Body of pancreas (tissue), 4 donors: ENCODE measurements around the gene SOX6. TPM values are rescaled to one million over a fixed set of nuclear protein-coding genes. Genes with fewer than 3 reads are reported as not detected.

Source experiments
- ATAC-seq: fragments of 150-250 bp; one replicate; pipeline ENCODE4 v1.9.1; 2016
- DNase-seq, 4 donors: peaks; one replicate each; pipeline ENCODE4 v3.0.0-alpha.2; 2019
- H3K27ac ChIP-seq, 4 donors: fragments of 200-600 bp; sonication (generic); 1 replicate in 3 of 4; 2 replicates in 1 of 4; pipeline versions ENCODE4 v1.5.1 to v1.6.1; 2016 to 2019; ENCODE audit warnings: mild to moderate bottlenecking in 1 of 4, mixed read lengths in 1 of 4, moderate library complexity in 1 of 4
- H3K27me3 ChIP-seq, 2 donors: fragments of 200-600 bp; sonication (generic); one replicate each; pipeline ENCODE4 v1.6.0; 2016; ENCODE audit warnings: mild to moderate bottlenecking in 1 of 2
- H3K36me3 ChIP-seq, 2 donors: fragments of 200-600 bp; sonication (generic); replicated peaks in 1 of 2; 2 replicates each; pipeline ENCODE4 v1.5.1; 2016; ENCODE audit warnings: low read depth in 2 of 2; ENCODE audit not compliant: insufficient read depth in 1 of 2
- H3K4me1 ChIP-seq: fragments of 200-600 bp; sonication (generic); one replicate; pipeline ENCODE4 v1.6.0; 2016
- H3K4me3 ChIP-seq, 2 donors: fragments of 200-600 bp; sonication (generic); 1 replicate in 1 of 2; 2 replicates in 1 of 2; pipeline ENCODE4 v1.5.1; 2016 to 2019
- H3K9me3 ChIP-seq, 3 donors: fragments of 200-600 bp; sonication (generic); 1 replicate in 2 of 3; 2 replicates in 1 of 3; pipeline ENCODE4 v1.5.1; 2016
- CTCF ChIP-seq, 7 experiments: fragments of 450-650 bp in 4 of 7; fragments of 200-600 bp in 3 of 7; sonication (generic) in 3 of 7; IDR thresholded peaks; one replicate each; pipeline ENCODE4 v1.5.1; 2016 to 2019; ENCODE audit warnings: antibody characterized with exemption in 7 of 7
- POLR2A ChIP-seq, 3 donors: fragments of 450-650 bp; IDR thresholded peaks; one replicate each; pipeline ENCODE4 v1.6.1; 2016; ENCODE audit warnings: antibody characterized with exemption in 3 of 3, mild to moderate bottlenecking in 2 of 3
- WGBS, 2 donors: methylation state at CpG; one replicate each; pipeline ENCODE4 v1.1.5; 2017; 5-methylcytosine and 5-hydroxymethylcytosine counted together
- intact Hi-C: fragments of 100-400 bp; cut with DNase I; formaldehyde crosslinking; loops from one replicate; pipeline ENCODE4 v1.15.1; 2023
- total RNA-seq, 2 donors: library from RNA; depleted of rRNA; stranded (reverse); fragments of >200 nt; gene quantifications; one replicate each; pipeline ENCODE4 v1.1.0, GENCODE V29; 2016

The SOX6 gene
- total RNA-seq, 2 donors from 2014 or later = 21.4 to 23.6 TPM

DNA sequence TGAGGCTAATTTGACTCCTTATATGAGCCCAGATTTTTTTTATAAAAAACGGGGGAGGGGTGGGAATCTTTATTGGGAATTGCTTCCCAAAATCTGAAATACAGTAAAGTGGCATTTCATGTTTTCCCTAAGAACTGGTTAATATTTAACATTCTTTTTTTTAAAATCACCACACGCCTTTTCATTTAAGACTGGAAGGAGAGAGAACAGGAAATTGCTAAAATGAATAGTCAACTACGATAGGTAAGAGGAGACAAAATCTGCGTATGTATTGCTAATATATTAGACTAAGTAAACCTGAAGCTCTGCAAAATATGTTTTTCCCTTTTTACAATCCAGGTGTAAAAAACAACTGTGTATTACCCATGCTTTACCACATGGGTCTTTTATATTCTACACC is 57.0 kb downstream of the SOX6 start:
- DNase-seq = no peak
- peaks cover 13% of the 10 kb centered on the region for H3K4me1 ChIP-seq
- H3K36me3 ChIP-seq = no peaks in the 10 kb centered on the region
- WGBS, 2 donors = 38 to 51% methylated on average over 4 of the region's 4 CpGs
- H3K27me3 ChIP-seq = no peaks in the 10 kb centered on the region
- H3K4me3 ChIP-seq = no peak overlapping the region
- H3K27ac ChIP-seq = peak overlapping the region in 1 of 4 donors; percentile 22
- intact Hi-C loops = no loop called here
- TF ChIP-seq POLR2A (IDR thresholded peaks at IDR 0.05) (no peak), CTCF (IDR thresholded peaks at IDR 0.05) (no peak)
- no peaks in the 10 kb centered on the region for H3K9me3 ChIP-seq
- no peak for ATAC-seq

GRCh38 chr11:16297332-16297731 is 59.0 kb downstream of the SOX6 start:
- intact Hi-C loops = no loop called here
- Histone ChIP-seq H3K36me3 (no peaks in the 10 kb centered on the region), H3K27ac (no peak overlapping the region), H3K4me3 (no peak overlapping the region), H3K4me1 (peaks cover 29% of the 10 kb centered on the region), H3K9me3 (no peaks in the 10 kb centered on the region), H3K27me3 (no peaks in the 10 kb centered on the region)
- no peak for TF ChIP-seq CTCF (IDR thresholded peaks at IDR 0.05)
- TF ChIP-seq POLR2A (IDR thresholded peaks at IDR 0.05) = no peak
- no peak for ATAC-seq
- no peak for DNase-seq
- WGBS, 2 donors = 61 to 67% methylated on average over 3 of the region's 3 CpGs

GRCh38 chr11:16296273-16296672 is 60.1 kb downstream of the SOX6 start:
- intact Hi-C loops = no loop called here
- H3K27ac ChIP-seq = no peak overlapping the region

GRCh38 chr11:16295592-16295991 is 60.8 kb downstream of the SOX6 start:
- WGBS, 2 donors = 18 to 22% methylated on average over 1 of the region's 1 CpG
- Histone ChIP-seq H3K27me3 (no peaks in the 10 kb centered on the region), H3K4me1 (peaks cover 30% of the 10 kb centered on the region), H3K9me3 (no peaks in the 10 kb centered on the region), H3K4me3 (no peak overlapping the region), H3K27ac (no peak overlapping the region), H3K36me3 (no peaks in the 10 kb centered on the region)
- intact Hi-C loops = no loop called here
- TF ChIP-seq POLR2A (IDR thresholded peaks at IDR 0.05) = no peak
- TF ChIP-seq CTCF (IDR thresholded peaks at IDR 0.05) = no peak
- no peak for DNase-seq
- ATAC-seq = no peak

More at GRCh38 chr11:16296273-16296672, 60.1 kb downstream of the SOX6 start:
- 96 to 97% methylated on average over 2 of the region's 2 CpGs for WGBS, 2 donors
- no peak for DNase-seq
- Histone ChIP-seq H3K4me3 (no peak overlapping the region), H3K9me3 (no peaks in the 10 kb centered on the region), H3K36me3 (no peaks in the 10 kb centered on the region), H3K4me1 (peaks cover 30% of the 10 kb centered on the region), H3K27me3 (no peaks in the 10 kb centered on the region)
- ATAC-seq = no peak
- TF ChIP-seq CTCF (IDR thresholded peaks at IDR 0.05) (no peak), POLR2A (IDR thresholded peaks at IDR 0.05) (no peak)

- ATAC-seq (peak; percentile 62), DNase-seq (no peak)
- WGBS, 2 donors = 9 to 14% methylated on average over 2 of the region's 2 CpGs
Measured at GRCh38 chr11:16293204-16293681, 63.1 kb downstream of the SOX6 start.

More at GRCh38 chr11:16293204-16293681, 63.1 kb downstream of the SOX6 start:
- H3K36me3 ChIP-seq = no peaks in the 10 kb centered on the region
- H3K27me3 ChIP-seq = no peaks in the 10 kb centered on the region
- no peaks in the 10 kb centered on the region for H3K9me3 ChIP-seq
- H3K27ac ChIP-seq = peak overlapping the region in 1 of 4 donors; percentile 17
- intact Hi-C loops = no loop called here
- H3K4me1 ChIP-seq = peaks cover 26% of the 10 kb centered on the region
- H3K4me3 ChIP-seq = no peak overlapping the region
- TF ChIP-seq POLR2A (IDR thresholded peaks at IDR 0.05) = no peak
- no peak for TF ChIP-seq CTCF (IDR thresholded peaks at IDR 0.05)
